SKM-1 (cell line): ENCODE results near the gene GPSM3.
"Not testable (repeated sequence)": the region's sequence is repeated elsewhere in the genome, so short reads cannot be mapped to it uniquely, and the experiment has no call there.

Source experiments
- DNase-seq: peaks from one replicate; lab custom pipeline; 2025; ENCODE audit not compliant: unreplicated experiment; lab: John Stamatoyannopoulos, UW

GPSM3 gene

GRCh38 chr6:32152769-32153563 lies 39.5 kb downstream of the GPSM3 start:
- DNase-seq, result no peak

DNA sequence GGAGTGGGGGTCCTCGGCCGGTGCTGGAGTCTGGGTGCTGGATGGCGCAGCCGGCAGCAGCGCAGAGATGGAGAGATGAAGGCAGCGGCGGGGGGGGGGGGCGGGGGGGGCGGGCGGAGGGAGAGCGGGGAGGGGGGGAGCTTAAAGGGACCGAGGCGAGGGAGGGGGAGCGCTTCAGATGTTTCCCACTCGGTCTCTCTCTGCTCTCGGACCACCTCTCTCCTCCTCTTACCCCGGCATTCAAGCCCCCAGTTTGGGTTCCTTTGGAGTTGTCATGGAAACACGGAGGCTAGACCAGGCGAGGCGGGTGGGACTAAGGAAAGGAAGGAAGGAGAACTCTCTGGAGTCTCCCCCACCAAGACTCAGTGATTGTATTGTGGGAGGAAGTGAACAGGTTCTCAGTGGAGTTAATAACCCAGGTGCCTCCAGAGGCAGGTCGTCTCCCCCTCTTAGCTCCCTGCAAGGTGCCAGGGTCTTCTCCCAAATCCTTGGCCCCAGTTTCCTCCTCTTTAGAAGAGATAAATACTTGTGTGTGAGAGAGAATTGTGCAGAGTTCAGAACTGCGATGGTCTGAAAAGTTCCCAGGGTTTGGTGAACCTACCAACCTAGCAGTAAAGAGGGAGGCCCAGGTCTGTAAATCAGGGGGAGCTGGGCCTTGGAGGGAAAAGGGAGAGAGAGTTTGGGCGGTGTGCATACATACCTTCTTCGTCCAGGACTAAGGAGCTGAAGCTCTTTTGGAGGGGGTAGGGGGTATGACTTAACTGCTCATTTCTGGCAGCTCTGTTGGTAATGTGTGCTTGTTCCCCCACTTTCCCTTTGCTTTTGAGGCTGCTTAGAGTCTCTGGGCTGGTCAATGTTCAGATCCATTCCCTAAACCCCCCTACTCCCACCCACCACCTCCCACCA lies 40.3 kb downstream of the GPSM3 start, which contains the start of gene PRRT1:
PRRT1 (minus strand) TSS at position 77 of the 906 bp plus-strand sequence. CDS start 112 bp downstream, outside the sequence.
- no peak for DNase-seq

DNA sequence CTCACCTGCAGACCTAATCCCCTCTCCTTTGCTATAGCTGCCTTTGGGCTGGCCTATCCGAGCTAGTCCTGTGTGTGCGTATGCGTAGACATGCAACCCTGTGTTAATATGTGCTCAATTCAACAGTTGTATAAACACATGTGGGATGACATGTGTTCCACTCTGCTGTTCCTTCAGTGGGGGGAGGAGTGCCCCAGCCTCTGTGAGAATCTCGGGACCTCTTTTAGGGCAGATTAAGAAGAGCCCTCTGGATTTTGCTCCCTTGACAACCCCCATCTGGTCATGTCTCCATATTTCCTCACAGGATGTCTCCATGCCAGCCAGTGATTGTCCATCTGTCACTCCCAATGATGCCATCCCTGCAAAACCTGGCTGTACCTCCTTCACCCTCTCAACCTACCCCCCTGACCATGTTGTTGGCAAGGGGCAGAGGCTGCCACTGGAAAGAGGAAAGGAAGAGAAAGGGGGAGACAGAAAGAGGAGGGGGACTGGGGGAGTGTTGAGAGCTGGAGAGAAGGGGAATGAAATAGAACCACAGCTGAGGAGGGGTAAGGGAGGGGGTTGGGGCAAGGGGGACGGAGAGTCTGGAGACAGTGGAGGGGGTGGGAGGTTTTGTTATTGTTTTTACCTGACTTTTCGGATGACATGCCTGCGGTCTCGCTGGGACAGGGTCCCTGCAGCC lies 41.1 kb downstream of the GPSM3 start:
- DNase-seq, result no peak

- no peak for DNase-seq
Observed at GRCh38 chr6:32149932-32150870, 42.2 kb downstream of the GPSM3 start.

- DNase-seq, result no peak
Observed at GRCh38 chr6:32149092-32149755, 43.2 kb downstream of the GPSM3 start.

GRCh38 chr6:32148289-32149091 lies 44.0 kb downstream of the GPSM3 start:
- DNase-seq, result peak; percentile 21

DNA sequence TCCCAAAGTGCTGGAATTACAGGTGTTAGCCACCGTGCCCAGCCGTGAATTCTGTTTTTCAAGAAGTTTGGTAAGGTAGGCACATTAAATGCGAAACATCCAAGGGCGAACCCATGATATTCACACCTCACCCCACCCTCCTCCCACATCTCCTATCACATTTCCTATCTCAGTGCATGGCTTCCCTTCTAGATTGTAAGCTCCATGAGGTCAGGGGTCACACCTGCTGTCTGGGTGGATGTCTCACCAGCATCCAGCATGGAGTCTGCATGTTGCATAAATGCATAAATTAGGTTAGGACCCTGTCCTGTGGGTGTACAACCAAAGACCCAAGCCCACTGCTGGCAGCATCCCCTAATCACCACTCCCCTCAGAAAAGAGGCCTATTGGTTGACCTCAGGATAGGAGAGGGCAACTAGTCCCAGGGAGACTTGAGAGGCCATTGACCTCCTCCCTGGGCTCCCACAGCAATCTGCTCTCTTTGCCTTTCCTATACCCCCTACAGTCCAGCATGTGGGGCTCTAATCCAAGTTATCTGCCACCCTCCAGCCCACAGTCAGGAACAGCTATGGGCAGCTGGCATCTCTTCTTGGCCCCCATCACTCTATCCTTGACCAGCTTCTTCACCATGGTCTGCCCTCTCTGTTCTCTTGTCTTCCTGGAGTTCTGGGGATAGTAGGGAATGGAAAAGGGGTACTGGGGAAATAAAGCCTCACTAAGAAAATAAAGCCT lies 44.9 kb downstream of the GPSM3 start:
- no peak for DNase-seq

- DNase-seq, result no peak
Observed at GRCh38 chr6:32146687-32147086, 45.8 kb downstream of the GPSM3 start.

GRCh38 chr6:32146287-32146686 lies 46.2 kb downstream of the GPSM3 start:
- DNase-seq, result no peak

DNA sequence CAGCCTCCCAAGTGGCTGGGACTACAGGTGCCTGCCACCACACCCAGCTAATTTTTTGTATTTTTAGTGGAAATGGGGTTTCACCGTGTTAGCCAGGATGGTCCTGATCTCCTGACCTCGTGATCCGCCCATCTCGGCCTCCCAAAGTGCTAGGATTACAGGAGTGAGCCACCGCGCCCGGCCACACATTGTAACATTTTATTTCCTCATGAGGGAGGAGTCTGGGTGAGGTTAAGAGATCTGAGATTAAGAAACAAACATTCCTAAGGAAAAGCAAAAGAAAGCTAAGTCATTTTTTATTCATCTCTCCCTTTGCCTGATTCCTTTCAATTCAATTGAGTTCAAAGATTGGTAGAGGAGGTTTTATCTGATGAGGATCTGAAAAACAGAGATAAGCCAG lies 48.2 kb downstream of the GPSM3 start:
- DNase-seq, result not testable (repeated sequence)
